Mesothelial cell of epicardium (in vitro differentiated cells): ENCODE data around the gene BRI3BP. TPM values are rescaled to one million over a fixed set of nuclear protein-coding genes. Genes with fewer than 3 reads are reported as not detected.

ENCODE experiments used
- DNase-seq, 2 experiments: peaks; one replicate each; pipeline ENCODE4 v3.0.0; 2021; ENCODE audit warnings: low spot score in 2 of 2; ENCODE audit not compliant: unreplicated experiment in 2 of 2
- H3K27ac Mint-ChIP-seq: 2 replicates; pipeline ENCODE4 v1.8.0; 2021; ENCODE audit warnings: mixed read lengths
- H3K27me3 Mint-ChIP-seq: 2 replicates; pipeline ENCODE4 v1.8.0; 2021; ENCODE audit warnings: low read depth, mixed read lengths
- H3K36me3 Mint-ChIP-seq: 2 replicates; pipeline ENCODE4 v1.8.0; 2021; ENCODE audit warnings: mixed read lengths
- H3K4me1 Mint-ChIP-seq: 2 replicates; pipeline ENCODE4 v1.8.0; 2021; ENCODE audit warnings: mixed read lengths
- H3K4me3 Mint-ChIP-seq: 2 replicates; pipeline ENCODE4 v1.8.0; 2021; ENCODE audit warnings: mild to moderate bottlenecking, moderate library complexity, mixed read lengths
- H3K9me3 Mint-ChIP-seq: 2 replicates; pipeline ENCODE4 v1.8.0; 2021; ENCODE audit warnings: mixed read lengths
- CTCF ChIP-seq: fragments of 200-600 bp; sonication (generic); IDR thresholded peaks from one replicate; pipeline ENCODE4 v1.5.0; 2021; ENCODE audit warnings: antibody characterized with exemption; ENCODE audit not compliant: unreplicated experiment
- total RNA-seq: library from RNA; stranded (reverse); gene quantifications from 3 replicates; pipeline ENCODE4 v1.2.1, GENCODE V29; 2021

Gene BRI3BP
- total RNA-seq, 1 donor from 2014 or later = 7.2 TPM

- Mint-ChIP-seq H3K27ac (no peak overlapping the region), H3K4me1 (no peaks in the 10 kb centered on the region), H3K9me3 (no peaks in the 10 kb centered on the region), H3K27me3 (no peaks in the 10 kb centered on the region), H3K4me3 (no peak overlapping the region), H3K36me3 (peaks cover 34% of the 10 kb centered on the region)
- TF ChIP-seq CTCF = no peak
- DNase-seq = no peak
These were observed 82.7 kb downstream of the BRI3BP start for GRCh38 chr12:125076103-125076502.

GRCh38 chr12:125079084-125079483 is 85.6 kb downstream of the BRI3BP start:
- DNase-seq = no peak
- no peak for TF ChIP-seq CTCF
- Mint-ChIP-seq H3K27me3 (no peaks in the 10 kb centered on the region), H3K4me3 (no peak overlapping the region), H3K27ac (no peak overlapping the region), H3K36me3 (peaks cover 40% of the 10 kb centered on the region), H3K4me1 (no peaks in the 10 kb centered on the region), H3K9me3 (no peaks in the 10 kb centered on the region)

GRCh38 chr12:125079648-125080645 is 86.5 kb downstream of the BRI3BP start:
- Mint-ChIP-seq H3K4me3 (no peak overlapping the region), H3K9me3 (no peaks in the 10 kb centered on the region), H3K4me1 (no peaks in the 10 kb centered on the region), H3K36me3 (peaks cover 42% of the 10 kb centered on the region), H3K27ac (no peak overlapping the region), H3K27me3 (no peaks in the 10 kb centered on the region)
- no peak for TF ChIP-seq CTCF
- DNase-seq = no peak

Other genes with a start within 250 kb of the BRI3BP start
- 40.2 to 43.3 TPM (median 40.4 TPM) in 3 replicates for gene SCARB1, start 129.8 kb upstream of the BRI3BP start, total RNA-seq
- gene UBC, start 79.0 kb upstream of the BRI3BP start, total RNA-seq = 718 to 741 TPM (median 720 TPM) in 3 replicates
- 22.7 to 23.4 TPM (median 23.4 TPM) in 3 replicates for gene DHX37, start 4.5 kb upstream of the BRI3BP start, total RNA-seq
- 31.4 to 34.6 TPM (median 34.4 TPM) in 3 replicates for gene AACS, start 71.8 kb downstream of the BRI3BP start, total RNA-seq
- gene TMEM132B, start 192.7 kb downstream of the BRI3BP start, total RNA-seq = 1.2 to 1.8 TPM (median 1.4 TPM) in 3 replicates